Natural killer cell treated with Interleukin-12 subunit alpha and Interleukin-12 subunit beta and Interleukin-15 and Interleukin-18, amount 100 ng/mL, for 72 hours (primary cell): Measurements from ENCODE around the gene C1QB. TPM values are rescaled to one million over a fixed set of nuclear protein-coding genes. Genes with fewer than 3 reads are reported as not detected.

Experiments
- ATAC-seq, 2 donors: fragments of 150-1000 bp; cut with Tn5 transposase in 1 of 2; sonication (Bioruptor Pico), chemical (Tn5 transposase) in 1 of 2; 2 replicates each; pipeline ENCODE4 v1.10.0; 2021
- DNase-seq: peaks from one replicate; pipeline ENCODE4 v3.0.0; 2022; ENCODE audit warnings: low spot score
- H3K27ac Mint-ChIP-seq, 2 donors: 1 replicate in 1 of 2; 2 replicates in 1 of 2; pipeline ENCODE4 v1.8.0; 2022; ENCODE audit warnings: mixed read lengths in 2 of 2, mild to moderate bottlenecking in 1 of 2, moderate library complexity in 1 of 2
- H3K27me3 Mint-ChIP-seq, 2 donors: 1 replicate in 1 of 2; 2 replicates in 1 of 2; pipeline ENCODE4 v1.8.0; 2022; ENCODE audit warnings: mixed read lengths in 2 of 2
- H3K36me3 Mint-ChIP-seq: one replicate; pipeline ENCODE4 v1.8.0; 2022; ENCODE audit warnings: mixed read lengths
- H3K4me1 Mint-ChIP-seq, 2 donors: 1 replicate in 1 of 2; 2 replicates in 1 of 2; pipeline ENCODE4 v1.8.0; 2022; ENCODE audit warnings: low read depth in 2 of 2, mixed read lengths in 2 of 2, mild to moderate bottlenecking in 1 of 2
- H3K4me3 Mint-ChIP-seq: one replicate; pipeline ENCODE4 v1.8.0; 2022; ENCODE audit warnings: mixed read lengths
- H3K9me3 Mint-ChIP-seq: 2 replicates; pipeline ENCODE4 v1.8.0; 2022; ENCODE audit warnings: mixed read lengths
- total RNA-seq, 2 donors: library from RNA; stranded (reverse); gene quantifications; one replicate each; pipeline ENCODE4 v1.2.3, GENCODE V29; 2022

Gene C1QB
- total RNA-seq, 2 donors from 2014 or later, result not detected

GRCh38 chr1:22681556-22682276 is 28.7 kb downstream of the C1QB start:
- peaks cover 3 to 15% of the 10 kb centered on the region in 2 donors for H3K27me3 Mint-ChIP-seq
- no peak for ATAC-seq
- H3K9me3 Mint-ChIP-seq, result no peaks in the 10 kb centered on the region
- DNase-seq, result no peak
- H3K4me3 Mint-ChIP-seq, result no peak overlapping the region
- no peaks in the 10 kb centered on the region for H3K36me3 Mint-ChIP-seq
- H3K4me1 Mint-ChIP-seq, result no peaks in the 10 kb centered on the region
- no peak overlapping the region for H3K27ac Mint-ChIP-seq

DNA sequence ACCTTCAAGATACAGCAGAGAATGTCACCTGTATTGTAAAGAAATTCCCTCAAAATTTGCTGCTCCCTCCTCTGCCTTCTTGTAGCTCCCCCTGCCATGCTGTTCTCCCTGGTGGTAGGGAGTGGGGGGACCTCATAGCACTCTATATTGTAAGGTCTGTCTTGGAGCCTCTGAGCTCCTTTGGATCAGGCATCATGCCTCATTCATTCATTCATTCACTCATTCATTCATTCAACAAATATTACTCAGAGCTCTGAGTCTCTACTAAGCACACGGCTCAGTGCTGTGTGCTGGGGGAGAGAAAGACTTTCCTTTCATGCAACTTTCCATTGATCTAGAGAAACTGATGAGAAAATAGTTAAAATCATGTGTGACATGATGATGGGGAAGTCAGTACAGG is 30.5 kb downstream of the C1QB start:
- Mint-ChIP-seq H3K27me3 (peaks cover 13 to 23% of the 10 kb centered on the region in 2 donors), H3K27ac (no peak overlapping the region), H3K9me3 (no peaks in the 10 kb centered on the region), H3K4me3 (no peak overlapping the region), H3K36me3 (no peaks in the 10 kb centered on the region), H3K4me1 (no peaks in the 10 kb centered on the region)
- no peak for DNase-seq
- ATAC-seq, result no peak

- Mint-ChIP-seq H3K36me3 (no peaks in the 10 kb centered on the region), H3K4me3 (no peak overlapping the region), H3K27me3 (peaks cover 16 to 26% of the 10 kb centered on the region in 2 donors), H3K4me1 (no peaks in the 10 kb centered on the region), H3K9me3 (no peaks in the 10 kb centered on the region), H3K27ac (no peak overlapping the region)
- ATAC-seq, result peak; percentile 26 to 32
- no peak for DNase-seq
Observed at GRCh38 chr1:22685591-22686059, 32.6 kb downstream of the C1QB start.

GRCh38 chr1:22687191-22687590 is 34.2 kb downstream of the C1QB start:
- Mint-ChIP-seq H3K4me1 (no peaks in the 10 kb centered on the region), H3K36me3 (no peaks in the 10 kb centered on the region), H3K27me3 (peaks cover 16 to 26% of the 10 kb centered on the region in 2 donors), H3K9me3 (no peaks in the 10 kb centered on the region), H3K4me3 (no peak overlapping the region), H3K27ac (no peak overlapping the region)
- no peak for ATAC-seq
- DNase-seq, result no peak

- no peaks in the 10 kb centered on the region for H3K4me1 Mint-ChIP-seq
Observed at GRCh38 chr1:22688466-22688865, 35.4 kb downstream of the C1QB start.

GRCh38 chr1:22689505-22689904 is 36.5 kb downstream of the C1QB start:
- Mint-ChIP-seq H3K4me1 (no peaks in the 10 kb centered on the region), H3K4me3 (no peak overlapping the region), H3K27ac (no peak overlapping the region), H3K27me3 (peaks cover 16 to 19% of the 10 kb centered on the region in 2 donors), H3K9me3 (no peaks in the 10 kb centered on the region), H3K36me3 (no peaks in the 10 kb centered on the region)
- ATAC-seq, result no peak
- peak; percentile 53 for DNase-seq

More at GRCh38 chr1:22688466-22688865, 35.4 kb downstream of the C1QB start:
- H3K27me3 Mint-ChIP-seq, result peaks cover 16 to 26% of the 10 kb centered on the region in 2 donors
- H3K4me3 Mint-ChIP-seq, result no peak overlapping the region
- no peaks in the 10 kb centered on the region for H3K36me3 Mint-ChIP-seq
- DNase-seq (peak; percentile 22), ATAC-seq (no peak)
- H3K27ac Mint-ChIP-seq, result no peak overlapping the region
- no peaks in the 10 kb centered on the region for H3K9me3 Mint-ChIP-seq

DNA sequence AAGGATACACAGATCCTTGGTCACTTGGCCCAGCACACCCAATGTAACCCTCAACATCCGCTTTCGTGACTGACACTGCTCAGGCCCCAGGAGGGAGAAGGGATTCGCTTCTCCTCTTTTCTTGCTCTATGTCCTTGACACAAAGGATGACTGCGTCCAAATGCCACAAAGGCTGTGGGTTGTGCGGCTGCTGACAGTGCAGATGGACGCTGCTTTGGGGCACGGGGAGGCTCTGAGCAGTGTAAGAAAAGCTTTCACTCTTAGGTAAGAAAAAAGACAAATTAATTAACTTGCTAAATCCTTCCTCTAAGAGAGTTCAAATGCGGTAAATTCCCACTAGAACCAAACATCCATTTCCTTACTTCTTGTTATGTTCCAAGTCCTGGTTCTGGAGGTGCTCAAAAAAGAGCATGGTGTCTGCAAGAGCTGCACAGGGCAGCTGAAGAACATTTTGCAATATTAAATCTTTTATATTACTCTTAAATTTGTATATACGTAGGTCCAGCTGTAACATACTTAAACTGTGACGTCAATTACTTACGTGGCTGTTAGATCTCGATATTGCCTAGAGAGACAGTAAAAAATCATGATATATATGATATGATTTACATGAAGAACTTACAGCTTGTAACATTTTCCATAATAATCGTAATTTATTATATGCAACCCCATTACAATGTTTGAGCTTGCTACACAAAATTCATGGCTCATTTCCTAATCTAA is 38.2 kb downstream of the C1QB start:
- Mint-ChIP-seq H3K27ac (no peak overlapping the region), H3K4me3 (no peak overlapping the region), H3K36me3 (no peaks in the 10 kb centered on the region), H3K4me1 (no peaks in the 10 kb centered on the region), H3K27me3 (peaks cover 12 to 16% of the 10 kb centered on the region in 2 donors), H3K9me3 (no peaks in the 10 kb centered on the region)
- ATAC-seq (no peak), DNase-seq (peak; percentile 20)

DNA sequence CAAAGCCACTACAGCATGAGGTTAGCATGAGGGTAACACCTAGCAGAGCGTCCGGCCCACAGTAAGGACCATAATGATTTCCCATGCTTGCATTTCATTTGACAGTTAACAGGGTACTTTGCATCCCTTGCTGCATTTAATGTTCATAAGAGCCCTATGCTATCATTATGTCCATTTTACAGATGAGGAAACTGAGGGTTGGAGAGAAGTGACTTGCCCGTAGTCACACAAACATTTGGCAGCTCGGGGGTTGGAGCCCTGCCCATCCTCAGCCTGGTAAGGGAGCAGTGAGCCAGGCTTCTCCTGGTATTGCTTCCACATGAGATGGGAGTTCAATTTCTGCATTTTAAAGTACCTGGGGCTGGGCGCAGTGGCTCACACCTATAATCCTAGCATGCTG is 41.1 kb downstream of the C1QB start:
- Mint-ChIP-seq H3K4me3 (no peak overlapping the region), H3K36me3 (no peaks in the 10 kb centered on the region), H3K27ac (no peak overlapping the region), H3K9me3 (no peaks in the 10 kb centered on the region), H3K4me1 (no peaks in the 10 kb centered on the region), H3K27me3 (peaks cover 0 to 2% of the 10 kb centered on the region in 2 donors)
- ATAC-seq, result no peak
- DNase-seq, result peak; percentile 44

- Mint-ChIP-seq H3K27me3 (no peaks in the 10 kb centered on the region), H3K4me1 (no peaks in the 10 kb centered on the region), H3K4me3 (no peak overlapping the region), H3K36me3 (no peaks in the 10 kb centered on the region), H3K9me3 (no peaks in the 10 kb centered on the region), H3K27ac (no peak overlapping the region)
- no peak for ATAC-seq
- peak; percentile 28 for DNase-seq
Observed at GRCh38 chr1:22696610-22697009, 43.6 kb downstream of the C1QB start.

GRCh38 chr1:22697980-22698379 is 44.9 kb downstream of the C1QB start:
- no peaks in the 10 kb centered on the region for H3K4me1 Mint-ChIP-seq
- no peaks in the 10 kb centered on the region for H3K27me3 Mint-ChIP-seq
- no peak for ATAC-seq
- H3K27ac Mint-ChIP-seq, result no peak overlapping the region
- H3K9me3 Mint-ChIP-seq, result no peaks in the 10 kb centered on the region
- H3K36me3 Mint-ChIP-seq, result no peaks in the 10 kb centered on the region
- peak; percentile 8 for DNase-seq
- no peak overlapping the region for H3K4me3 Mint-ChIP-seq

GRCh38 chr1:22699681-22700520 is 46.9 kb downstream of the C1QB start:
- DNase-seq (no peak), ATAC-seq (no peak)
- no peak overlapping the region for H3K4me3 Mint-ChIP-seq
- H3K27ac Mint-ChIP-seq, result no peak overlapping the region
- H3K9me3 Mint-ChIP-seq, result no peaks in the 10 kb centered on the region
- no peaks in the 10 kb centered on the region for H3K27me3 Mint-ChIP-seq
- H3K36me3 Mint-ChIP-seq, result no peaks in the 10 kb centered on the region
- no peaks in the 10 kb centered on the region for H3K4me1 Mint-ChIP-seq

GRCh38 chr1:22702296-22703085 is 49.5 kb downstream of the C1QB start:
- no peak for ATAC-seq

GRCh38 chr1:22704440-22705067 is 51.5 kb downstream of the C1QB start:
- Mint-ChIP-seq H3K27me3 (peaks cover 14 to 18% of the 10 kb centered on the region in 2 donors), H3K36me3 (no peaks in the 10 kb centered on the region), H3K4me3 (no peak overlapping the region), H3K27ac (no peak overlapping the region), H3K4me1 (no peaks in the 10 kb centered on the region), H3K9me3 (no peaks in the 10 kb centered on the region)
- ATAC-seq (peak; percentile 82 to 85), DNase-seq (peak; percentile 71)

More at GRCh38 chr1:22702296-22703085, 49.5 kb downstream of the C1QB start:
- Mint-ChIP-seq H3K27me3 (no peaks in the 10 kb centered on the region), H3K4me1 (no peaks in the 10 kb centered on the region), H3K9me3 (no peaks in the 10 kb centered on the region), H3K4me3 (no peak overlapping the region), H3K27ac (no peak overlapping the region), H3K36me3 (no peaks in the 10 kb centered on the region)
- no peak for DNase-seq
